ENCODE measurements around the gene OLFM1.

GRCh38 chr9:135156525-135157510 is 69.3 kb downstream of the OLFM1 start:
- TF ChIP-seq CTCF (IDR thresholded peaks at IDR 0.05; ENCODE audit: low read depth, low read length) (no peak), EZH2phosphoT487 (IDR thresholded peaks at IDR 0.05; ENCODE audit: low read depth) (no peak)
